Caco-2 (cell line): ENCODE data around the gene DLG4. TPM values are rescaled to one million over a fixed set of nuclear protein-coding genes. Genes with fewer than 3 reads are reported as not detected.
A peak's percentile ranks its signal among the peaks of the same experiment; 100 is the strongest.

ENCODE experiments used
- BruUV-seq: library from RNA; stranded (reverse); fragments of 400-500 nt; replicated peaks from 2 replicates; lab custom pipeline; 2021; lab: Mats Ljungman, UMichigan
- CTCF ChIA-PET: fragments of 300-600 bp; sonication (Branson Sonifier 250); formaldehyde crosslinking; loops from one replicate; lab custom pipeline; 2022; ENCODE audit warnings: antibody characterized with exemption; lab: Charles Lee
- POLR2A ChIA-PET: fragments of 300-600 bp; sonication (Branson Sonifier 250); formaldehyde crosslinking; loops from one replicate; lab custom pipeline; 2022; ENCODE audit warnings: antibody characterized with exemption; lab: Charles Lee
- DNase-seq, 2 experiments: peaks; one replicate each; pipeline versions ENCODE4 v3.0.0 to v3.0.0-alpha.2; 2020 to 2022
- H3K27me3 ChIP-seq: replicated peaks from 2 replicates; pipeline ENCODE4 v1.6.0; 2011; ENCODE audit warnings: low read length; ENCODE audit not compliant: control insufficient read depth, insufficient read depth
- H3K36me3 ChIP-seq: 2 replicates; pipeline ENCODE4 v1.5.1; 2011; ENCODE audit warnings: low read length; ENCODE audit not compliant: control insufficient read depth, insufficient read depth
- H3K4me1 ChIP-seq: fragments of 250-450 bp; sonication (Bioruptor Pico); 2 replicates; pipeline ENCODE4 v1.5.1; 2020; ENCODE audit warnings: mild to moderate bottlenecking
- H3K4me3 ChIP-seq: 2 replicates; pipeline ENCODE4 v1.5.1; 2011; ENCODE audit warnings: low read depth, mild to moderate bottlenecking, control low read depth, low read length
- H3K9me3 ChIP-seq: fragments of 250-450 bp; sonication (Bioruptor Pico); 2 replicates; pipeline ENCODE4 v1.5.1; 2020; ENCODE audit warnings: mild to moderate bottlenecking, moderate library complexity
- H3K27ac Mint-ChIP-seq: one replicate; pipeline ENCODE4 v1.8.0; 2022; ENCODE audit warnings: mixed read lengths; ENCODE audit not compliant: unreplicated experiment
- H3K27me3 Mint-ChIP-seq: one replicate; pipeline ENCODE4 v1.8.0; 2022; ENCODE audit warnings: mixed read lengths; ENCODE audit not compliant: insufficient read depth, unreplicated experiment
- H3K36me3 Mint-ChIP-seq: one replicate; pipeline ENCODE4 v1.8.0; 2022; ENCODE audit warnings: mild to moderate bottlenecking, mixed read lengths; ENCODE audit not compliant: insufficient read depth, unreplicated experiment
- H3K4me1 Mint-ChIP-seq: one replicate; pipeline ENCODE4 v1.8.0; 2022; ENCODE audit warnings: low read depth, mixed read lengths; ENCODE audit not compliant: unreplicated experiment
- H3K4me3 Mint-ChIP-seq: one replicate; pipeline ENCODE4 v1.8.0; 2022; ENCODE audit warnings: mild to moderate bottlenecking, moderate library complexity, mixed read lengths; ENCODE audit not compliant: unreplicated experiment
- H3K9me3 Mint-ChIP-seq: one replicate; pipeline ENCODE4 v1.8.0; 2022; ENCODE audit warnings: mixed read lengths; ENCODE audit not compliant: unreplicated experiment
- CTCF ChIP-seq, 2 experiments: fragments of 200-600 bp in 1 of 2; IDR thresholded peaks; 1 replicate in 1 of 2; 2 replicates in 1 of 2; pipeline versions ENCODE4 v1.5.1 to v1.8.0; 2011 to 2022; ENCODE audit warnings: antibody characterized with exemption in 1 of 2, control low read depth in 1 of 2, inconsistent platforms in 1 of 2, low read depth in 1 of 2, low read length in 1 of 2, mild to moderate bottlenecking in 1 of 2, moderate library complexity in 1 of 2; ENCODE audit not compliant: insufficient read depth in 1 of 2, severe bottlenecking in 1 of 2, unreplicated experiment in 1 of 2
- intact Hi-C: fragments of 100-400 bp; cut with micrococcal nuclease; formaldehyde crosslinking; loops from one replicate; pipeline ENCODE4 v1.10.0; 2022; ENCODE audit not compliant: unreplicated experiment
- total RNA-seq: library from RNA; stranded (reverse); gene quantifications from 2 replicates; pipeline ENCODE4 v1.2.3, GENCODE V29; 2022

Gene DLG4
- total RNA-seq, 1 experiment from 2014 or later = 0.98 TPM

GRCh38 chr17:7260151-7260550, 40.5 kb upstream of the DLG4 start:
- Mint-ChIP-seq H3K4me1 (peaks cover 9% of the 10 kb centered on the region), H3K4me3 (peak overlapping the region; percentile 99), H3K27ac (peak overlapping the region; percentile 97), H3K27me3 (no peaks in the 10 kb centered on the region), H3K36me3 (peaks cover 83% of the 10 kb centered on the region), H3K9me3 (no peaks in the 10 kb centered on the region)
- ChIA-PET CTCF (no interaction called here), POLR2A (no interaction called here)
- peaks cover 2% of the 10 kb centered on the region for H3K36me3 ChIP-seq
- peak overlapping the region; percentile 98 for H3K4me3 ChIP-seq
- no peak for TF ChIP-seq CTCF (IDR thresholded peaks at IDR 0.05; ENCODE audit: insufficient read depth in 1 of 2, low read depth in 1 of 2, low read length in 1 of 2, severe bottlenecking in 1 of 2, unreplicated experiment in 1 of 2)
- H3K4me1 ChIP-seq = peaks cover 26% of the 10 kb centered on the region
- intact Hi-C loops = no loop called here
- no peaks in the 10 kb centered on the region for H3K9me3 ChIP-seq
- no peaks in the 10 kb centered on the region for H3K27me3 ChIP-seq
- no peak for DNase-seq
- no TSS peak for BruUV-seq

- Mint-ChIP-seq H3K27ac (no peak overlapping the region), H3K36me3 (peaks cover 89% of the 10 kb centered on the region), H3K27me3 (no peaks in the 10 kb centered on the region), H3K9me3 (no peaks in the 10 kb centered on the region), H3K4me1 (peaks cover 9% of the 10 kb centered on the region), H3K4me3 (peak overlapping the region; percentile 99)
- Histone ChIP-seq H3K27me3 (no peaks in the 10 kb centered on the region), H3K36me3 (peaks cover 2% of the 10 kb centered on the region), H3K4me3 (no peak overlapping the region), H3K4me1 (peaks cover 24% of the 10 kb centered on the region), H3K9me3 (no peaks in the 10 kb centered on the region)
- DNase-seq = no peak
- BruUV-seq = no TSS peak
- no peak for TF ChIP-seq CTCF (IDR thresholded peaks at IDR 0.05; ENCODE audit: insufficient read depth in 1 of 2, low read depth in 1 of 2, low read length in 1 of 2, severe bottlenecking in 1 of 2, unreplicated experiment in 1 of 2)
- intact Hi-C loops = no loop called here
- POLR2A ChIA-PET = interaction anchor here (0.7 kb wide), 1 partner anchor 145 kb away, joined by 4 read pairs; the partner anchor contains the start of gene ASGR2
- CTCF ChIA-PET = no interaction called here
Observed at GRCh38 chr17:7259555-7259889, 39.9 kb upstream of the DLG4 start.

- Histone ChIP-seq H3K27me3 (no peaks in the 10 kb centered on the region), H3K4me1 (peaks cover 21% of the 10 kb centered on the region), H3K4me3 (no peak overlapping the region), H3K36me3 (peaks cover 2% of the 10 kb centered on the region), H3K9me3 (no peaks in the 10 kb centered on the region)
- H3K27ac Mint-ChIP-seq = no peak overlapping the region
- ChIA-PET CTCF (interaction anchor here (1.0 kb wide), 1 partner anchor 20 kb away, joined by 4 read pairs; the partner anchor contains the start of gene PHF23), POLR2A (interaction anchor here (0.7 to 1.1 kb wide), 2 partner anchors 71 to 145 kb away, joined by 3 to 4 read pairs; partner anchors contain the start of gene ASGR2)
- peak in 1 of 2 experiments; percentile 49 for DNase-seq
- no TSS peak for BruUV-seq
- peaks cover 90% of the 10 kb centered on the region for H3K36me3 Mint-ChIP-seq
- no peak for TF ChIP-seq CTCF (IDR thresholded peaks at IDR 0.05; ENCODE audit: insufficient read depth in 1 of 2, low read depth in 1 of 2, low read length in 1 of 2, severe bottlenecking in 1 of 2, unreplicated experiment in 1 of 2)
- H3K4me1 Mint-ChIP-seq = peaks cover 6% of the 10 kb centered on the region
- H3K27me3 Mint-ChIP-seq = no peaks in the 10 kb centered on the region
- no peaks in the 10 kb centered on the region for H3K9me3 Mint-ChIP-seq
- intact Hi-C loops = no loop called here
- peak overlapping the region; percentile 99 for H3K4me3 Mint-ChIP-seq
Observed at GRCh38 chr17:7258731-7259554, 39.3 kb upstream of the DLG4 start.
